ENCODE measurements around the gene NADK2. TPM values are rescaled to one million over a fixed set of nuclear protein-coding genes. Genes with fewer than 3 reads are reported as not detected.

NADK2 gene
- total RNA-seq, 4 donors from 2014 or later, result 13.2 to 26.5 (median 18.9) TPM

GRCh38 chr5:36238502-36239295, 3.0 kb downstream of the NADK2 start:
- ATAC-seq (ENCODE audit: low FRiP score) (no peak), DNase-seq (ENCODE audit: low spot score) (no peak)
- TF ChIP-seq CTCF (IDR thresholded peaks at IDR 0.05), result no peak

GRCh38 chr5:36237751-36238150, 4.0 kb downstream of the NADK2 start:
- TF ChIP-seq CTCF (IDR thresholded peaks at IDR 0.05), result no peak
- no peak for ATAC-seq (ENCODE audit: low FRiP score)
- DNase-seq (ENCODE audit: low spot score), result no peak

GRCh38 chr5:36236801-36237200, 4.9 kb downstream of the NADK2 start:
- DNase-seq (ENCODE audit: low spot score) (no peak), ATAC-seq (ENCODE audit: low FRiP score) (no peak)
- no peak for TF ChIP-seq CTCF (IDR thresholded peaks at IDR 0.05)

- ATAC-seq (ENCODE audit: low FRiP score), result no peak
- no peak for DNase-seq (ENCODE audit: low spot score)
- TF ChIP-seq CTCF (IDR thresholded peaks at IDR 0.05), result no peak
These were observed 9.2 kb downstream of the NADK2 start for GRCh38 chr5:36232533-36232932.

- DNase-seq (ENCODE audit: low spot score) (no peak), ATAC-seq (ENCODE audit: low FRiP score) (no peak)
- no peak for TF ChIP-seq CTCF (IDR thresholded peaks at IDR 0.05)
These were observed 11.5 kb downstream of the NADK2 start for GRCh38 chr5:36230151-36230790.

- DNase-seq (ENCODE audit: low spot score), result no peak
- no peak for ATAC-seq (ENCODE audit: low FRiP score)
- TF ChIP-seq CTCF (IDR thresholded peaks at IDR 0.05), result no peak
These were observed 13.2 kb downstream of the NADK2 start for GRCh38 chr5:36228505-36228904.

- TF ChIP-seq CTCF (IDR thresholded peaks at IDR 0.05), result no peak
- ATAC-seq (ENCODE audit: low FRiP score) (no peak), DNase-seq (ENCODE audit: low spot score) (no peak)
These were observed 14.7 kb downstream of the NADK2 start for GRCh38 chr5:36227046-36227445.

Measured in omental fat pad (tissue), 4 donors.